ENCODE measurements around the gene RHO.
"Not testable (repeated sequence)": the region's sequence is repeated elsewhere in the genome, so short reads cannot be mapped to it uniquely, and the experiment has no call there.

RHO gene

DNA sequence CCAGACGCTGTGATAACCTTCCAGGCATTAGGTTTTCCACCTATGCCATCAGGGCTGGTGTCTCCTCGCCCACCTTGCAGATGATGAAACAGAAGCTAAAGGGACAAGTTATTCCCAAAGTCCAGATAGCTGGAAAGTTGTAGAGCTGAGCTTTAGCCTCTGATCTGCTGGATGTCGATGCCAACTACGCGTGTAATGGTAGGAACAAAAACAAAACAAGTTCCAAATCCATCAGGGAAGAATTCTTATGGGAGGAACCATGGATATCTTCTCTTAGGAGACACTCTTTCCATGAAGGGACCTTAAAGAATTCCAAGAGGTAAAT lies 28.1 kb upstream of the RHO start:
- no peak for ATAC-seq

DNA sequence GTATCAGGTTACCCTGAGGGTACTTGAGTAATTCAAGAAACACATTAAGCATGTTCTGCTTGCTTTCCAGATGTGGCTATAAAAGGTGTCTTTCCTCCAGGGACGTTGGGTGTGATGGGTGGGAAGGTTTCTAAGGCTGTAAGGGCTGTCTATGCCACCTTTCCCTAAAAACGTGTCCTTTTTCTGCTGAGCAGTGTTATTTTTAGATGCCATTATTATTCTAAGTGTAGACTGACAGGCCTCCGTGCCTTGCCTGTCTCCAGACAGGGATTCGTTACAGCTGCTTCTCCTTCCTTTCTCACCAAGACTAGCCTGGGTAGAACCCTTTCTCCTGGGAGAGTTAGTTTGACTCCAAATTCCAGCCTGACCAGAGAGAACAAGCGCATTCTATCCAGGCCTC lies 26.8 kb upstream of the RHO start:
- ATAC-seq, result no peak

DNA sequence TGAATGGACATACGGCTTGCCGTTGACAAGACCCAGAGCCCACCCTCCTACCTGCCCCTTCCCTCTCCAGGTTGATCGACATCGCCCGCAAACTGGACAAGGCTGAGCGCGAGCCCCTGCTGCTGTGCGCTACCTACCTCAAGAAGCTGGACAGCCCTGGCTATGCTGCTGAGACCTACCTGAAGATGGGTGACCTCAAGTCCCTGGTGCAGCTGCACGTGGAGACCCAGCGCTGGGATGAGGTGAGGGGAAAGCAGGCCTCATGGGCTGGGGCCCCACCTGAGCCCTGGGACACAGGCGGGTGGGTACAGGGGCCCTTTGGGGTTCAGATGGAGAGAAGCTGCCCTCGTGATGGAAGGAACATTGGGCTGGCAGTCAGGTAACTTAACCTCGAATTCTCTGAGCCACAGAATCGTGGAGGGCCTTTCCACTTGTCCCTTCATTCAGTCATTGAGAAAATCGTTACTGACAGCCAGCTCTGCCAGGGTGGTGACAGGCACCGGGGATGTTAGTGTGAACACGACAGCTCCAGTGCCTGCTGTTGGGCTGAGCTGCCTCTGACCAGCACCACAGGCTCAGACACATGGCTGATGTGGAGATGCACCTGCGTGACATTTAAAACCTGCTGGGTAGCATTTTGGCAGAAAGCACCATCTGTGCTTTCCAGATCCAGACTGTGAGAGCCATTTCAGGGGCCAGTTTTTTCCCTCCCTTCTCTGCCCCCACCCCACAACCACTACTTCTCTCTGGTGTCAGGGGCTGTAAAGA lies 25.6 kb upstream of the RHO start:
- ATAC-seq, result no peak

DNA sequence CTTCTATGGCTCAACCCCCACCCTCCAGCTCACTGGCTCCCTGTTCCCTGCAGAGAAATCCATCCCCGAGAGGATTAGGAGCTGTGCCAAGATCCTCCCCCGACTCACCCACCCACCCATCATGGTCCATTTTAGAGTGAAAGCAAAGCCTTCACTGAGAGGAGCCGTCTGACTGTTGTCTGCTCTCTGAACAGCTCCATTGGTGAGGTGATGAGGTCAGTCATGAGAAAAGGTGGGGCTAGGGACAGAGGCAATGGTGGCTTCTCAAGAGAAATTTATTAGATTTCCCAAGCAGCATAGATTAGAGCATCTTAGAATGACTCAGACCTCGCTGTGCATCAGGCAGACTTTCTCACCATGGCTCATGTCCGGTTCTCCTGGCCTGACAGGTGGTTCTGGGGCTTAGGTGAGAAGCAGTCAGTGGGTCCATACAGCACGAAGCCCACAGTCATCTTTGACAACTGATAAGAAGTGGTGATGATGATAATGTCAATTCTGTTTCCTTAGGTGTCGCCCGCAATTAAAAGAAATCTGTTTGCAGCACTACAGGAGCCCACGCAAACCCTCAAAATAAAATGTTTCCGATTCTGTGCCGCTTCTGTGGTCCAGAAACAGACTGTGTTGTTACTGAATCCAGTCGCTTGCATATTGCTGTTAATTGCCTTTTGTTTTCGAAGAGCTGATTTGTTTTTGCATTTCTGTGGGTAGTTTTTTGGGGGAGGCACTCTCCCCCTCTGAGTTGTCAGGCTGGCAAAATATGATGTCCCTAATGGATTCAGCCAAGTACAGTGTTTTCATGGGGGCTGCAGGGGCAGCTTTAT lies 24.8 kb upstream of the RHO start:
- no peak for ATAC-seq

DNA sequence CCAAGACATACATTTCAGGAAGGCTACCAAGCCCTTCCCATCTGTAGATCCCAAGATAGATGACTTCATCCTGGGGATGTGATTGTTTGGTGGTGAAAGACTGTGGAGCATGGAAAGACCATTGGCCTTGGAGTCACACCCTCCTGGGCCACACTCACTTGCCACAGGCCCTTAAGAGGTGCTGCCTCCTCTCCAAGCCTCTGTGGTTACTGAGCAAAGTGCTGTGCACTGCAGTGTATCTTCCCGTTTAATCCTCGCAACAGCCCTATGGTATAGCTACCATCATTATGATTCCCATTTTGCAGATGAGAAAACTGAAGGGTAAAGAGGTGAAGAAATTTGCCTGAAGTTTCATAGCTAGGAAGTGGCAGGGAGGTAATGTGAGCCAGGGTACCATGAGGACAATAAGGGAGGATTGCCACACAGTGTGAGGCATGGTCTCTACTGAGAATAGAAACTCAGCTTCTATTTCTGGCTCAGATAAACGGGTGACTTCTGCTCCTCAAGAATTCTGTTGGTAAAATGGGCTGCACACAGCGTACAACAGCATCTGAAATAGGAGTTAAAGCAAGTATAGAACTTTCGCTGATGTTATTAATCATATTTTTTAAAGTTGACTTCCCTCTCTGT lies 23.9 kb upstream of the RHO start:
- ATAC-seq, result no peak

DNA sequence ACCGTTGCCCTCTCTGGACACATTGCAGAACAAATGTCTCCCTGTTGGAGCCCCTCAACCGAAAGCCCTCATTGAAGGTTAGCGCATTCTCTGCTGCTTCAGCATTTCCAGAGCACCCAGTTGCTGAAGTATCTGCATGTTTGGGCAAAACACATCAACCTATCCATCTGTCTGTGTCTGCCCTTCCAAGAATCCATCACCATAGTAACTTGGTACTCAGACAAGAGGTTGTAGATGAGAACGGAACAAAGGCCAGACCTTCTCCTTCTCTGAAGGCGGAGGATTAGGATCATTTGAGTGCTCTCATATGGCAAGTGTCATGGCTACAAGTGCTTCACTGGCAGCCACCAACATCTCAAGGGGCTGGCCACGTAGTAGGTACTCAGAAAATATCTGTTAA lies 23.1 kb upstream of the RHO start:
- no peak for ATAC-seq

DNA sequence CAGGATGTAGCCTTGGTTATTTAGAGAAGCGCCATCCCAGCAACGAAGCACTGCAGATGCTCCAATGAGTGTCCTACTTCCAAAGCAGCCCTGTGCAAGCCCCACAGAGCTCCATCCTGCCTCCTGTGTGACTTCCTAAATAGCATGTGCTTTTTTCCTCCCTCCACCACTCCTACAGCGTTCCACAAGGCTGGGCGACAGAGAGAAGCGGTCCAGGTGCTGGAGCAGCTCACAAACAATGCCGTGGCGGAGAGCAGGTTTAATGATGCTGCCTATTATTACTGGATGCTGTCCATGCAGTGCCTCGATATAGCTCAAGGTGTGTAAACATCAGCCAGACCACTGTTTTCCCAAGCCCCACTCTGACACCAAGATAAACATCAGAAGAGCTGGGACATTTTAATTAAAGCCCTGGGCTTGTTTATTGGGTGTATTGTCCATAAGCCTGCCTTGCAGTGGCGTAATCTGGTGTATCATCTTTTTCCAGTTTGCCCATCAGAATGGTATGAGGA lies 22.2 kb upstream of the RHO start:
- ATAC-seq, result no peak

DNA sequence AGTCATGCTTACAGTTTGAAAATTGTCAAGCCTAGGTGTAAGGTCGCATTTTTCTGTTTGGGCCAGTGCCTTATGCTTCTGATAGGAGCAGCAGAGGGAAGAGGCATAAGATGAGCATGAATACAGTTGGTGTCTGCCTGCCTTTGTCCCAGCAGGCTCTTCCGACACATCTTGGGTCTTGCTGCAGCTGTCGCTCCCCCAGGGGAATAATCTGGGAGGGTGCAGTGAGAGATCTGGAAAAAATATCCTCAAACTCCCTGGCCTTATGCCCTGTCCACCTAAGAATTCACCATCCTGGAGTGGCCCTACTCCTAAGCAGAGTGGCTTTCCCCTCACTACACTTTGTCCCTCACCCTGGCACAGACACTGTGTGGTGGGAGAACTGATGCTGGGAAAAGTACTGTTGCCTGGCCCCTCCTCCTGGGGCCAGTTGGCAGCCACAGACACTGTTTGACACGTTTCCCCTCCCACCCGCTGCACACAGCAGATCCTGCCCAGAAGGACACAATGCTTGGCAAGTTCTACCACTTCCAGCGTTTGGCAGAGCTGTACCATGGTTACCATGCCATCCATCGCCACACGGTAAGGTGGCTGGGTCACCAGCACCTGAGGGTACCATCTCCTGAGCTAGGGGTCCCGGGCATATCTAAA lies 21.1 kb upstream of the RHO start:
- no peak for ATAC-seq

DNA sequence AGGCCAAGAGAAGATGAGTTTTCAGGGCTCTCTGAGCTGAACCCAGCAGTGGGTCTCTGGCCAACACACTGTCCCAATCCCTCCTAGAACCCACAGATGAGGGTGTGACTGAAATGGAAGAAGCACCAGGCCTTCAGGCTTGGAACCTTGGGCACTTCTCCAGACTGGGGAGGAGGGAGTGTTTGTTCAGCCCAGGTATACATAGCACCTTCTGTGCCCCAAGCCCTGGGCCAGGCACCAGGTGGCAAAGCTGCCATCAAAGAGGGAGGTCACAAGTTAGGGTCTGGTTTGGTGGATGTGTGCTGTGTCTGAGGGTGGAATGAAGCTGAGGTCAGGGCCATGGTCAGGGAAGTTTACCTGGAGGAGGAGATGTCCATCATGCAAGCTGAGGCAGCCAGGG lies 15.8 kb upstream of the RHO start:
- no peak for ATAC-seq

DNA sequence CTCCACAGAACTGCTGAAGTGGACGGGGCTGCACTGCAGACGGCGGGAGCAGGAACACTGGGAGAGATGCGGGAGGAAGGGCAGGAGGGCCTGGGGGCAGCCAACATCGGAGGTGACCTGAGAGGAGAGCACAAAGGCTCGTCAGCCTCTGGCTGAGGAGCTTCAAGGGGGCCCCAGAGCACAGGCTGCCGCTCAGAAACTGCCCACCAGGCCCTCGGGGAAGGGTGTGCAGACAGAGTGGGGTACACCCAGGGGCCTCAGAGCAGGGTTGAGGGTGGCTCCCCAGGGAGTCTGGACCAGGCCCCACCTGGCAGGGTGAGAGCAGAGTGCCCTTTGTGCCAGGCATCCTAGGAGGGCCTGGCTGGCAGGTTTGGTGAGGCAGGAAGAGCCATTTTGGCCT lies 14.7 kb upstream of the RHO start:
- no peak for ATAC-seq

DNA sequence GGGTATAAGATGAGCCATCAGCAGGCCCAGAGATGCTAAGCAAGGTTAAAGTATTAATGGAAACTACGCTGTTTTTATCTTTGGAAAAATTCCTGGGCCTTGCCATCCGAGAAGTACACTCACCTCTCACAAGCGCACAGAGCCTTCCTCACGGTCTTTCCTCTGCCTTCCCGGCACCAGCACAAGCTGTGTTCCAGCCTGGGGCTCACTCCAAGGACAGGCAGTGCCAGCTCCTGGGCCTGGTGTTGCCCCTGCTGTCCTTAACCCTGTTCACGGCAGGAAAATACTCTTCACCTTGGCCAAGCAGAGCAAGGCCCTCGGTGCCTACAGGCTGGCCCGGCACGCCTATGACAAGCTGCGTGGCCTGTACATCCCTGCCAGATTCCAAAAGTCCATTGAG lies 14.3 kb upstream of the RHO start:
- no peak for ATAC-seq

DNA sequence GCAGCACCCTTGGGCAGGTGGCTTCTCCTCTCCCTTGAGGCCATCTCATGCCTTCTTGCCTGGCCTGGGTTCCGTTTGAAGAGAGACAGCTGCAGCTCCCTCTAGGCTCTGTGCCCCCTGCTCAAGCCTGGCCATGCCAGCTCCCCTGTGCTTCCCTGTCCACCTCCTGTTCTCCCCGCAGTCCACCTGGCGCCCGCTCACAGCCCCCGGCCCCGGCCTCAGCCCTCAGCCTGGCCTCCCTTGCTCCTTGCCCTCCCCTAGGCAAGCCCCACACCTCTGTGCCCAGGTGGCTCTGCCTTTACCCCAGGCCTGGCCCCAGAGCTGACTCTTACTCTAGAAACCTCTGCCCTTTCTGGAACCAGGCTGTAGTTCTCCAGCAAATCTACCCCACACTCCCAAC lies 13.9 kb upstream of the RHO start:
- ATAC-seq, result no peak

DNA sequence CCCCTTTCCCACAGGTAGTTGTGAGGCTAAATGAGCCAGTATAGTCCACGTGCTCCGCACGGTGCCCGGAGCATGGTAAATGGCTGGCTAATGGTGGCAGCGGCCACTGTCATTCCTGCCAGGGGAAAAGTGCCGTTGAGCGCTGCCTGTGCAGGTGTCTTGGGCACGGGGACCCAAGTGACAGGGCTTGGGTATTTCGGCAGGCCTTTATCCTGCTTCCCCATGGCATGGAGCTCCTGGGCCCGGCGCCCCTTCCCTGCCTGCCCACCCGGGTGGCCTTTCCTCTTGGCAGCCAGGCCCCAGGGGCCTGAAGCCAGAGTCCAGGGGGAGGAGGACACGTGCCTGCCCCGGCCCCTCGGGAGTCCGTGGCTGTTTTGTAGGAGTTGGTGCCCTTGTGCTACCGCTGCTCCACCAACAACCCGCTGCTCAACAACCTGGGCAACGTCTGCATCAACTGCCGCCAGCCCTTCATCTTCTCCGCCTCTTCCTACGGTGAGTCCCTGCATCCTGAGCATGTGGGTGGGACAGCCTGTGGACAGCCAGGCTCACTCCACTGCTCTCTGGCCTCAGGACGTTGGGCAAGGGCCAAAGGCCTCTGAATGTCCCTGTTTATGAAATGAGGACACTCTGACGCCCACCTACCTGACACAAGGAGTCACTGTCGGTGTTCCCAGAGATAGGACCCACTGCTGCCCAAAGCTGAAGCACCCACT lies 13.2 kb upstream of the RHO start:
- not testable (repeated sequence) for ATAC-seq

DNA sequence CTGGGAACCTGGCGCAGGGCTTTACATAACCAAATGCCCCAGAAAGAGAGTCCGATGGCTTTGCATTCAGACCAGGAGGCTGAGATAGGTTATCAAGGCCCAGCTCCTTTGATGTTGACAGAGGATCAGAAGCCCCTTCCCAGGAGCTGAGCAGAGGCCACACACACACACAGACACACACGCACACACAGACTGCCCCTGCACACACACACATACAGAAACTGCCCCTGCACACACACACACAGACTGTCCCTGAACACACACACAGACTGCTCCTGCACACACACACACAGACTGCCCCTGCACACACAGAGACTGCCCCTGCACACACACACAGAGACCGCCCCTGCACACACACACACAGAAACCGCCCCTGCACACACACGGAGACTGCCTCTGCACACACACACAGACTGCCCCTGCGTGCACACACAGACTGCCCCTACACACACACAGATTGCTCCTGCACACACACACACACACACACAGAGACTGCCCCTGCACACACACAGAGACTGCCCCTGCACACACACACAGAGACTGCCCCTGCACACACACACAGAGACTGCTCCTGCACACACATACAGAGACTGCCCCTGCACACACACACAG lies 12.5 kb upstream of the RHO start:
- ATAC-seq, result not testable (repeated sequence)

DNA sequence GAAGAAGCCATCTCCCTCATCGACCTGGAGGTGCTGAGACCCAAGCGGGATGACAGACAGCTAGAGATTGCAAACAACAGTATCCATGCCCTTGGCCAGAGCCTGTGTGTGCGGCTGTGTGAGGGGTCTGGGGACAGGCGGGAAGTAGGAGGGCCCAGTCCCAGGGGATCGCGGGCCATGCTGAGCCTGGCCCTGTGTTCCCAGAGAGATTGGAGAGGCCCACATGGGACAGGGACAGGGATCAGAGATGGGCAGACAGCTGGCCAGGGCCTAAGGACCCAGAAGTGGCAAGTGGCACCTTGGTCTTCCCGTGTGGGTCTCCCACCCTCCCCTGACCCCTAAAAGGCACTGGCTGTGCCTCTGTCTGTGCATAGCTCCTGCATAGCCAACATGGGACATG lies 10.9 kb upstream of the RHO start:
- ATAC-seq, result no peak

DNA sequence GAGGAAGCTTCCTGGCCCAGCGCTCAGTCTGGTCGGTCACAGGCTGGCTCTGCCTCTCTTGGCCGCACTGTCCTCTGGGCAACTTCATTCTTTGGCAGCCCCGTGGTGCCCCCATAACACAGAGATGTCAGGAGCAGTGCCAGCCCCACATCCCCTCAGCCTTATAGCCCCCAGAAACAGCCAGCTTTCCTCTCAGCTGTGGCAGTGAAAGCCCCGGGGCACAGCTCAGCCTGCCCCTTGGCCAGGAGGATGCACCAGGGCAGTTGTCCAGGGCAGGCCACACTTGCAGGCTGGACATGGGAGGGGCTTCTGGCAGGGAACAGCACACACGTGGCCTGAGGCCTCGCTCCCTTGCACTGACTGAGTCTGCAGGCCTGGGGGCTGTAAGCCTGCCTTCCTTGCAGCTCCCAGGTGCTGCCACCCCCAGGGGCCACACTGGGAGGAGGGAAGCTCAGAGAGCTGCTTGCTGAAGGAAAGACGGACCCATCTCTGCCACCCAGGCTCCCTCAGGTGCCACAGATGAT lies 10.3 kb upstream of the RHO start:
- no peak for ATAC-seq

DNA sequence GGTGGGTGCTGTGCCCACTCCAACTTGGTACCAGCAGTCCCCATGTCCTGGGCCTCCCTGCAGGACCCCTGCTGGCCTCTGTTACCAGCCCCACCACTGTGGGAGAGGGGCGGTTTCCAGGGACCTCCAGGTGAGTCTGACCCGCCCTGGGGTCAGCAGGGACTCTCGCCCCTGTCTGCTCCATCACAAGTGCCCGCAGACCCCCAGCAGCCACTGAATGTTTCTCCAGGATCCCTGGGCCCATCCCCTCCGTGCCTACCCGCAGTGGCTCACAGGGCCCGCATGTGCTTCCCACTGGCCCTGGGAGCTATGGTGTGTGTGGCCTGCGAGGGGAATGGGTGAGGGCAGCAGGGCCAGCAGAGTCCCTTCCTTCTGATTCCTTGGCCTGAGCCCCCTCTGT lies 9.9 kb upstream of the RHO start:
- ATAC-seq, result no peak

DNA sequence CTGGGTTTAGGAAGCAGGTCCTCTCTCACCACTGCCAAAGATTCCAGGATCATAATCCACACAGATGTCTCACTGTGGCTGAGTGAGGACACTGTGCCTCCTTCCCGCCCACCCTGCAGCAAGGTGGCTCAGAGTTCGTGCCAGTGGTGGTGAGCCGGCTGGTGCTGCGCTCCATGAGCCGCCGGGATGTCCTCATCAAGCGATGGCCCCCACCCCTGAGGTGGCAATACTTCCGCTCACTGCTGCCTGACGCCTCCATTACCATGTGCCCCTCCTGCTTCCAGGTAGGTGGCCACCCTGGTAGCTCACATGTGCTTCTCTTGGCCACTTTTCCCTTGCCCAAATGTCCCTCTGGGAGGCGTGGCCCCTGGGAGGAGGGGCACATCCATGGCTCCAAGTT lies 9.0 kb upstream of the RHO start:
- ATAC-seq, result no peak

DNA sequence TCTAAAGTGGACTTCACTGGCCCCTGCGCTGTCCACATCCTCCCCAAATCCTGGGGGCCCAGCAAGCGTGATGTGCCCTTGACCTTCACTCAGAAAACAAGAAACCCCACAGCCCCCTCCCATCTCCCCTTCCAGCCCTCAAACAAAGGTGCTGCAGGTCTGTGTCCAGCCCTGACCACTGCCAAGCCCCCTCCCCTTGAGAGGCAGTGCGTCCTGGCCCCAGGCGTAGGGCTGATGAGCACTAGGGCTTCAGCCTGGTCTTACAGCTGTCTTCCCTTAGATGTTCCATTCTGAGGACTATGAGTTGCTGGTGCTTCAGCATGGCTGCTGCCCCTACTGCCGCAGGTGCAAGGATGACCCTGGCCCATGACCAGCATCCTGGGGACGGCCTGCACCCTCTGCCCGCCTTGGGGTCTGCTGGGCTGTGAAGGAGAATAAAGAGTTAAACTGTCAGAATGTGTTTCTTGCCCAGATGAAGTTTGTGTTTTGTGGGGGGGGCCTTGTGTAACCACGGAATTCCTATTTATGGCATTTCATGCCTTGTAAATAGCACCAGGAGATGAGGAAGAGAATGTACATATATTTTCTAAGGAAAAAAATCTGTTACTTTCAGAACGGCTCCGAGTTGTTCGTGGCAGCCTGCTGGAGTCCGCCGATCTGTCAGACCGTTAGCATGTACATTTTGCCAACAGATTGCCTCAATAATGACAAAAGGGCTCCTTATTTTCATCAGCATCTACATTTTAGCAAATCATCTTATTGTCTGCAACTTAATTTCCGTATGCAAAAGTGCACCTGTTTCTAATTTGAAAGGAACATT lies 8.3 kb upstream of the RHO start:
- no peak for ATAC-seq

DNA sequence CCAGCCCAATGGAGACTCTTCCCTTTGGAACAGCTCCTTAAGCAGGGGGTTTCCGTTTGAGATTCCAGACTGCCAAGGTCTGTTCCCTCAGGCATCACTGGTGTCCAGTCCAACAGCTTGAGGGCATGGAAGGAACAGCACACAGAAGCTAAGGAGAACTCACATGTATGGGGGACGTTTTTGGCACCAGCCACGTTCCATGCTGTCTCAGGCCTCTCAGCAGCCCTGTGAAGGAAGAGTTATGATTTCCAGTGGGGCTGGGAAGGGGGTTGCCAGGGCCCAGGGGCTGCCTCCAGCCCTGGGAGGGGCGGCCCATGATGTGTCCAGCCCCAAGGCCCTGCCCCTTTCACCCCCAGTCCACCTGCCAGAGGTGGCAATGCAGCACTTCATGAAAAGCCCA lies 7.5 kb upstream of the RHO start:
- ATAC-seq, result no peak

DNA sequence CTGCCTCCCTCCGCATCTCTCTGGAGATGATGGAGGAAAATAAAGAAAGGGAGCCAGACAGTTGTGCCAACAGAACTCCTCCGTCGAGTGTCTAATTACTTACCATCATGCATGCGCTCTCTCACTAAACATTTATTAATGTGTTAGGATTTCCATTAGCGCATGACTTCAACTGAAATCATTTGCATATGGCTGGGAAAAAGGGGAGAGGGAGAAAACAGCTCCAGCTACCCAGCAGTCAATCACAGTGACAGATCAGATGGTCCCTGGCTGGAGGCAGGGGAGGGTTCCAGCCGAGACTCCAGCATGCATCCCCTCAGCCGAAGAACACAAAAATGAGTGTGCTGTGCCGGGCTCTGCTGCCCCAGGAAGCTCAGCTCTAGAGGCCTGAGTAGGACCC lies 6.8 kb upstream of the RHO start:
- ATAC-seq, result no peak
